Body of pancreas (tissue), 4 donors: ENCODE results near the gene LRRC47. TPM values are rescaled to one million over a fixed set of nuclear protein-coding genes. Genes with fewer than 3 reads are reported as not detected.
A peak's percentile ranks its signal among the peaks of the same experiment; 100 is the strongest.

Source experiments
- ATAC-seq: fragments of 150-250 bp; one replicate; pipeline ENCODE4 v1.9.1; 2016
- DNase-seq, 4 donors: peaks; one replicate each; pipeline ENCODE4 v3.0.0-alpha.2; 2019
- H3K27ac ChIP-seq, 4 donors: fragments of 200-600 bp; sonication (generic); 1 replicate in 3 of 4; 2 replicates in 1 of 4; pipeline versions ENCODE4 v1.5.1 to v1.6.1; 2016 to 2019; ENCODE audit warnings: mild to moderate bottlenecking in 1 of 4, mixed read lengths in 1 of 4, moderate library complexity in 1 of 4
- H3K27me3 ChIP-seq, 2 donors: fragments of 200-600 bp; sonication (generic); one replicate each; pipeline ENCODE4 v1.6.0; 2016; ENCODE audit warnings: mild to moderate bottlenecking in 1 of 2
- H3K36me3 ChIP-seq, 2 donors: fragments of 200-600 bp; sonication (generic); replicated peaks in 1 of 2; 2 replicates each; pipeline ENCODE4 v1.5.1; 2016; ENCODE audit warnings: low read depth in 2 of 2; ENCODE audit not compliant: insufficient read depth in 1 of 2
- H3K4me1 ChIP-seq: fragments of 200-600 bp; sonication (generic); one replicate; pipeline ENCODE4 v1.6.0; 2016
- H3K4me3 ChIP-seq, 2 donors: fragments of 200-600 bp; sonication (generic); 1 replicate in 1 of 2; 2 replicates in 1 of 2; pipeline ENCODE4 v1.5.1; 2016 to 2019
- H3K9me3 ChIP-seq, 3 donors: fragments of 200-600 bp; sonication (generic); 1 replicate in 2 of 3; 2 replicates in 1 of 3; pipeline ENCODE4 v1.5.1; 2016
- POLR2A ChIP-seq, 3 donors: fragments of 450-650 bp; IDR thresholded peaks; one replicate each; pipeline ENCODE4 v1.6.1; 2016; ENCODE audit warnings: antibody characterized with exemption in 3 of 3, mild to moderate bottlenecking in 2 of 3
- WGBS, 2 donors: methylation state at CpG; one replicate each; pipeline ENCODE4 v1.1.5; 2017; 5-methylcytosine and 5-hydroxymethylcytosine counted together
- intact Hi-C: fragments of 100-400 bp; cut with DNase I; formaldehyde crosslinking; loops from one replicate; pipeline ENCODE4 v1.15.1; 2023
- total RNA-seq, 2 donors: library from RNA; depleted of rRNA; stranded (reverse); fragments of >200 nt; gene quantifications; one replicate each; pipeline ENCODE4 v1.1.0, GENCODE V29; 2016
- TF ChIP-seq, protein P1 (sequence below), 7 experiments: fragments of 450-650 bp in 4 of 7; fragments of 200-600 bp in 3 of 7; sonication (generic) in 3 of 7; IDR thresholded peaks; one replicate each; pipeline ENCODE4 v1.5.1; 2016 to 2019; ENCODE audit warnings: antibody characterized with exemption in 7 of 7

LRRC47 gene
- total RNA-seq, 2 donors from 2014 or later = 40.0 to 49.4 TPM

DNA sequence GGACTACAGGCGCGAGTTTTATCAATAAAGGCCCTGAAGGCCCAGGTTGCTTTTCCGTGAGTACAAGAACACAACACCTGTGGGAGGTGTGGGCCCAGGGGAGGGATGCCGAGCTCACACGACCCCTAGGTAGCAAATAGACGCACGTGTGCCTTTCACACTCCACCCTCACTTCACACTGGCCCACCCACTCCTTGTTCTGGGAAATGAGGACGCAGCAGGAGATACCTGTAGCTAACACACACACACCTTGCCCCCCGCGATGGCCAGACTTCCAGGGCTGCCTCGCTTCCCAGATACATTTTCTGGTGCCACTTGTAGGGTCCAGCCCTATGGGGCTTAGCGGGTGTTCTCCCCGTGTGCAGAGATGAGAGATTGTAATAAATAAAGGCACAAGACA is 48.4 kb downstream of the LRRC47 start:
- Histone ChIP-seq H3K4me3 (no peak overlapping the region), H3K4me1 (peaks cover 31% of the 10 kb centered on the region), H3K27ac (no peak overlapping the region), H3K36me3 (no peaks in the 10 kb centered on the region), H3K9me3 (no peaks in the 10 kb centered on the region), H3K27me3 (no peaks in the 10 kb centered on the region)
- TF ChIP-seq, protein P1, sequence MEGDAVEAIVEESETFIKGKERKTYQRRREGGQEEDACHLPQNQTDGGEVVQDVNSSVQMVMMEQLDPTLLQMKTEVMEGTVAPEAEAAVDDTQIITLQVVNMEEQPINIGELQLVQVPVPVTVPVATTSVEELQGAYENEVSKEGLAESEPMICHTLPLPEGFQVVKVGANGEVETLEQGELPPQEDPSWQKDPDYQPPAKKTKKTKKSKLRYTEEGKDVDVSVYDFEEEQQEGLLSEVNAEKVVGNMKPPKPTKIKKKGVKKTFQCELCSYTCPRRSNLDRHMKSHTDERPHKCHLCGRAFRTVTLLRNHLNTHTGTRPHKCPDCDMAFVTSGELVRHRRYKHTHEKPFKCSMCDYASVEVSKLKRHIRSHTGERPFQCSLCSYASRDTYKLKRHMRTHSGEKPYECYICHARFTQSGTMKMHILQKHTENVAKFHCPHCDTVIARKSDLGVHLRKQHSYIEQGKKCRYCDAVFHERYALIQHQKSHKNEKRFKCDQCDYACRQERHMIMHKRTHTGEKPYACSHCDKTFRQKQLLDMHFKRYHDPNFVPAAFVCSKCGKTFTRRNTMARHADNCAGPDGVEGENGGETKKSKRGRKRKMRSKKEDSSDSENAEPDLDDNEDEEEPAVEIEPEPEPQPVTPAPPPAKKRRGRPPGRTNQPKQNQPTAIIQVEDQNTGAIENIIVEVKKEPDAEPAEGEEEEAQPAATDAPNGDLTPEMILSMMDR (IDR thresholded peaks at IDR 0.05) = no peak
- TF ChIP-seq POLR2A (IDR thresholded peaks at IDR 0.05) = no peak
- intact Hi-C loops = no loop called here
- WGBS, 2 donors = 68 to 73% methylated on average over 10 to 13 of the region's 13 CpGs
- DNase-seq (no peak), ATAC-seq (no peak)

DNA sequence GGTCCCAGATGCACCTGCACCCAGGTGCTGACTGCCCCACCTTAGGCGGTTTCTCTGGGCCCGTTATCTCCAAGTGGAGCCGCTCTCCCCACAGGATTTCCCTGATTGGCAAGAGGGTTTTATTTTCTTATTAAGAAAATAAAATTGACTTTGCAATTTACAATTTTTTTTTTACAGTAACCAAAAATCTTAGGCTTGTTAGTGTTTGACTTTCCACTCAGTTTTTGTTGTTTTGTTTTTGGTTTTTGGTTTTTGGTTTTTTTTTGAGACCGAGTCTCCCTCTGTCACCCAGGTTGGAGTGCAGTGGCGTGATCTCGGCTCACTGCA is 48.8 kb downstream of the LRRC47 start:
- Histone ChIP-seq H3K4me1 (peaks cover 31% of the 10 kb centered on the region), H3K36me3 (no peaks in the 10 kb centered on the region), H3K27me3 (no peaks in the 10 kb centered on the region), H3K4me3 (peak overlapping the region in 1 of 2 donors; percentile 88), H3K9me3 (no peaks in the 10 kb centered on the region), H3K27ac (peak overlapping the region in 2 of 4 donors; percentile 50 to 55)
- no peak for DNase-seq
- intact Hi-C loops = no loop called here
- 30 to 32% methylated on average over 6 of the region's 6 CpGs for WGBS, 2 donors
- TF ChIP-seq, protein P1 (IDR thresholded peaks at IDR 0.05) = no peak
- TF ChIP-seq POLR2A (IDR thresholded peaks at IDR 0.05) = no peak
- no peak for ATAC-seq

DNA sequence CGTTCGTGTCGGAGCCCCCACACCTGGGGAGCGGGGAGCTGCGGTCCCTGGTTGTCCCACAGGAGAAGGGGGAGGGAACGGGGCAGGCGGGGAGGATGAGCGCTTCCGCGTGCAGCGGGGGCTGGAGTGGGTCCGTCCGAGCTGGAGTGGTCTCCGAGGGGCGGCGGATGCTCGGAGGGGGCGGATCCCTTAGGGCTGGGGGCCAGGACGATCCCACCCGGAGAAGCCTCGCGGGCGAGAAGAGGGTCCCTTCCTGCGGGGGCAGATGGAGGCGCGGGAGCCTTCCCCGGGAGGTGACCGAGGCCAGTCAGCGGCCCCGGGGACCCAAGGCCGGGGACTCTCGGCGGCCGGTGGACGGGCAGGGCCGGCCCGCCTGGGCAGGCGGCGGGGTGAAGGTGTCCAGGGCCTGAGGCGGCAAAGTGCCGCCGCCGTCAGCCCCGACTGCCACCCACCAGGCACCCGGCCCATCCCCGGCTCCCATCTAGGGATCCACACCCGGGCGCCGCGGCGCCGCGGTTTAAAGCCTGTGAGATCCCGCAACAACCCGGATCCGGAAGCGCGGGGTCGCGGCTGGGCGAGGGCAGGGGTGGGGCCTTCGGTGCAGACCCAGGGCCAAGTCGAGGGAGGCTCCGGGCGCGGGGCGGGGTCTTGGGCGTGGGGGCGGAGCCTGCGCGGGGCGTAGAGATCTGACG is 49.3 kb downstream of the LRRC47 start:
- H3K36me3 ChIP-seq = peaks cover 0 to 3% of the 10 kb centered on the region in 2 donors

DNA sequence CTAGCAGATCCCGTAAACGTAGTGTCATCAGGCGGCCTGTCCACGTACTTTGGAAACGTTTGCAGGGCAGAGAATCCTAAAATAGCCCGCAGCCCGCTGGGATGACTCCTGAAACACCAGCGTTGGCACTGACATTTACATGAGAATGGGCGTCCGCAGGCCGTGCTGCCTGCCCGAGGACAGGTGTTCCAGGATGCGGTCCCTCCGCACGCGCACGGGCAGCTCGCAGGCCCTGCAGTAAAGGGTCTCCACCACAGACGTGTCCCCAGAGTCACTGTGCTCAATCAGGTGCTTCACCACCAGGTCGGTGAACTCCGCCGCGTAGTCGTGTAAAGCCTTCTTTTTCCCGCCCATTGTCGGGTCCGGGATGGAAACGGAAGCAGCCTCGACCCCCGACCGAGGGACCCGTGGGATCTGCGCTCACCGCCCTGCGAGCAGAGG is 49.9 kb downstream of the LRRC47 start:
- no peak for TF ChIP-seq POLR2A (IDR thresholded peaks at IDR 0.05)
- TF ChIP-seq, protein P1 (IDR thresholded peaks at IDR 0.05) = no peak
- no peaks in the 10 kb centered on the region for H3K9me3 ChIP-seq
- peak overlapping the region in 1 of 4 donors; percentile 50 for H3K27ac ChIP-seq
- H3K4me1 ChIP-seq = peaks cover 31% of the 10 kb centered on the region
- WGBS, 2 donors = 11% methylated on average over 35 of the region's 35 CpGs; no CpG with 5 or more reads in 1 of the 2 donors
- intact Hi-C loops = no loop called here
- DNase-seq (no peak), ATAC-seq (no peak)
- peaks cover 0 to 3% of the 10 kb centered on the region in 2 donors for H3K36me3 ChIP-seq
- H3K27me3 ChIP-seq = no peaks in the 10 kb centered on the region
- peak overlapping the region; percentile 66 to 88 for H3K4me3 ChIP-seq

More for the DNA sequence above, 49.3 kb downstream of the LRRC47 start:
- DNase-seq = peak; percentile 92 to 96 (median 93)
- 1 to 2% methylated on average over 12 to 60 of the region's 73 CpGs for WGBS, 2 donors
- intact Hi-C loops = no loop called here
- H3K4me3 ChIP-seq = peak overlapping the region; percentile 66 to 88
- H3K9me3 ChIP-seq = no peaks in the 10 kb centered on the region
- ATAC-seq = peak; percentile 98
- peaks cover 31% of the 10 kb centered on the region for H3K4me1 ChIP-seq
- TF ChIP-seq POLR2A (IDR thresholded peaks at IDR 0.05) = peak; percentile 37 to 63 (median 53)
- TF ChIP-seq, protein P1 (IDR thresholded peaks at IDR 0.05) = no peak
- peak overlapping the region in 2 of 4 donors; percentile 50 to 55 for H3K27ac ChIP-seq
- no peaks in the 10 kb centered on the region for H3K27me3 ChIP-seq
